ENCODE results near the gene ZNF497.
"Not testable (repeated sequence)": the region's sequence is repeated elsewhere in the genome, so short reads cannot be mapped to it uniquely, and the experiment has no call there.

Gene ZNF497

DNA sequence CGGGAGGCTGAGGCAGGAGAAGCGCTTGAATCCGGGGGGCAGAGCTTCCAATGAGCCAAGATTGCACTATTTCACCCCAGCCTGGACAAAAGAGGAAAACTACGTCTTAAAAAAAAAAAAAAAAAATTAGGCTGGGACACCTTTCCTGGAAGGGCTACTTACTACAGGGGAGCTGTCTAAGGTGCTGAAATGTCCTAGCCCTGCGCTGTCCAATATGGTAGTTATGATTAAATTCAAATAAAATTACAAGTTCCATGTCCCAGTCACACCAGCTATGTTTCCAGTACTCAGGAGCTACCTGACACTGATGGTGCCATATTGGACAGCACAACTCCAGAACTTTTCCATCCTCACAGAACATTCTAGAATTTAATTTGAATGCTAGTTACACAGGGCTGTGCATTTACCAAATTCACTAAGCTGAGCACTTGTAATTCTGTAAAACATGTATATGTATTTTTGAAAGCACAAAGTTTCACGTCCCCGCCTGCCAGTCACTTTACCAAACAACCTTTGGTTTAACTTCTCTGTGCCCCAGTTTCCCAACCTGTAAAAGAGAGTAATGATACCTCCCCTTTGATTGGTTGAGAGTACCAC, 45.0 kb downstream of the ZNF497 start:
- Histone ChIP-seq H4K20me1 (ENCODE audit: control insufficient read depth, insufficient read depth, low read depth, low read length) (no peaks in the 10 kb centered on the region), H3K9me2 (replicated peaks; ENCODE audit: control insufficient read depth, low read length) (no peaks in the 10 kb centered on the region), H3F3A (ENCODE audit: control insufficient read depth, insufficient read depth) (no peaks in the 10 kb centered on the region), H3K27me3 (ENCODE audit: control insufficient read depth, low read length) (no peaks in the 10 kb centered on the region), H3K4me1 (ENCODE audit: control insufficient read depth, low read length) (no peaks in the 10 kb centered on the region), H3K36me3 (ENCODE audit: control insufficient read depth, low read length) (peaks cover 29% of the 10 kb centered on the region), H3K4me2 (ENCODE audit: low read length) (no peak overlapping the region), H3K79me2 (ENCODE audit: control insufficient read depth, low read length) (no peaks in the 10 kb centered on the region), H3K4me3 (ENCODE audit: low read length) (no peak overlapping the region), H3K27ac (ENCODE audit: low read depth, low read length) (no peak overlapping the region), H3K9me3 (ENCODE audit: control insufficient read depth, insufficient read depth, low read length) (peaks cover 2% of the 10 kb centered on the region; the same call in 1 of the 2 replicates)
- TF ChIP-seq, protein P1, sequence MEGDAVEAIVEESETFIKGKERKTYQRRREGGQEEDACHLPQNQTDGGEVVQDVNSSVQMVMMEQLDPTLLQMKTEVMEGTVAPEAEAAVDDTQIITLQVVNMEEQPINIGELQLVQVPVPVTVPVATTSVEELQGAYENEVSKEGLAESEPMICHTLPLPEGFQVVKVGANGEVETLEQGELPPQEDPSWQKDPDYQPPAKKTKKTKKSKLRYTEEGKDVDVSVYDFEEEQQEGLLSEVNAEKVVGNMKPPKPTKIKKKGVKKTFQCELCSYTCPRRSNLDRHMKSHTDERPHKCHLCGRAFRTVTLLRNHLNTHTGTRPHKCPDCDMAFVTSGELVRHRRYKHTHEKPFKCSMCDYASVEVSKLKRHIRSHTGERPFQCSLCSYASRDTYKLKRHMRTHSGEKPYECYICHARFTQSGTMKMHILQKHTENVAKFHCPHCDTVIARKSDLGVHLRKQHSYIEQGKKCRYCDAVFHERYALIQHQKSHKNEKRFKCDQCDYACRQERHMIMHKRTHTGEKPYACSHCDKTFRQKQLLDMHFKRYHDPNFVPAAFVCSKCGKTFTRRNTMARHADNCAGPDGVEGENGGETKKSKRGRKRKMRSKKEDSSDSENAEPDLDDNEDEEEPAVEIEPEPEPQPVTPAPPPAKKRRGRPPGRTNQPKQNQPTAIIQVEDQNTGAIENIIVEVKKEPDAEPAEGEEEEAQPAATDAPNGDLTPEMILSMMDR (IDR thresholded peaks at IDR 0.05; ENCODE audit: low read depth, low read length, poor library complexity, severe bottlenecking): no peak
- no peak for TF ChIP-seq EZH2phosphoT487 (IDR thresholded peaks at IDR 0.05; ENCODE audit: borderline replicate concordance, low read length)

DNA sequence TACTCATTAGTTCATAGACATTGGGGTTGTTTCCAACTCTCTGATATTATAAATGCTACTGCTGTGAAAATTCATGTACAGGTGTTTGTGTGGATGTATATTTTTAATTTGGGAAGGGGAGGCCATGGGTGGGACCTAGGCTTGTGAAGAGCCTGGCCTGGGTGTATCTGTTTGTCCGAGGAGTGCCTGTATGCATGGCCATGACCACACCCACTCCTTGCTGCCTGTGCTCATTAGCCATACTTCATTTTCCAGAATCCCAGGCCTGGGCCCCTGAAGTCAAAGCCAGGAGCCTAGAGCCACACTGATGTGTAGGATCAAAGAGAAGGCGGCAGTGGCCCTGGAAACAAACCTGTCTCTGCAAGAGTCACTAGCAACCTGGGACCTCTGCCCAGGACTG, 47.0 kb downstream of the ZNF497 start:
- H3K79me2 ChIP-seq (ENCODE audit: control insufficient read depth, low read length): peaks cover 6% of the 10 kb centered on the region
- H3K36me3 ChIP-seq (ENCODE audit: control insufficient read depth, low read length): peaks cover 44% of the 10 kb centered on the region
- no peaks in the 10 kb centered on the region for H4K20me1 ChIP-seq (ENCODE audit: control insufficient read depth, insufficient read depth, low read depth, low read length)
- H3K4me2 ChIP-seq (ENCODE audit: low read length): no peak overlapping the region
- no peak overlapping the region for H3K4me3 ChIP-seq (ENCODE audit: low read length)
- H3K4me1 ChIP-seq (ENCODE audit: control insufficient read depth, low read length): no peaks in the 10 kb centered on the region
- H3K9me2 ChIP-seq (replicated peaks; ENCODE audit: control insufficient read depth, low read length): no peaks in the 10 kb centered on the region
- no peak overlapping the region for H3K27ac ChIP-seq (ENCODE audit: low read depth, low read length)
- no peak for TF ChIP-seq EZH2phosphoT487 (IDR thresholded peaks at IDR 0.05; ENCODE audit: borderline replicate concordance, low read length)
- TF ChIP-seq, protein P1 (IDR thresholded peaks at IDR 0.05; ENCODE audit: low read depth, low read length, poor library complexity, severe bottlenecking): no peak
- no peaks in the 10 kb centered on the region for H3K27me3 ChIP-seq (ENCODE audit: control insufficient read depth, low read length)
- H3K9me3 ChIP-seq (ENCODE audit: control insufficient read depth, insufficient read depth, low read length): peaks cover 15% of the 10 kb centered on the region; the same call in 1 of the 2 replicates
- H3F3A ChIP-seq (ENCODE audit: control insufficient read depth, insufficient read depth): no peaks in the 10 kb centered on the region

DNA sequence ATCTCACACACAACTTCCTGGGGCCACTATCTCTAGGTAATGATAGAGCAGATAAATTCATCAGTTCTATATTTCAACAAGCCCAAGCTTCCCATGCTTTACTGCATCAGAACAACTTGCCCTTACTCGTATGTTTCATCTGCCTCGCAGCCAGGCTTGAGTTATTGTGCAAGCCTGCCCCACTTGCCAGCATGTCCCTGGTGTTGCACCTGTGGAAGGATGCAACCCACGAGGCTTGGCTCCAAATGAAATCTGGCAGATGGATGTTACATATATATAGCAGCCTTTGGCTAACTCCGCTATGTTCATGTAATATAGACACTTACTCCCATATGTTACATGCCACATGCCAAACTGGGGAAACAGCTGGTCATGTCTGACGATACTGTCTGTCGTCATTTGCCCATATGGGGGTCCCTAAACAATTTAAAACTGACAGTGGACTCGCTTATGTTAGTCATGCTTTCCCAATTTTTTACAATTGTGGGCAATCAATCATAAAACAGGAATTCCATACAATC, 51.1 kb downstream of the ZNF497 start:
- H3K9me2 ChIP-seq (replicated peaks; ENCODE audit: control insufficient read depth, low read length): no peaks in the 10 kb centered on the region
- H3K27ac ChIP-seq (ENCODE audit: low read depth, low read length): no peak overlapping the region
- peaks cover under 1% of the 10 kb centered on the region for H3K4me1 ChIP-seq (ENCODE audit: control insufficient read depth, low read length)
- H3K27me3 ChIP-seq (ENCODE audit: control insufficient read depth, low read length): no peaks in the 10 kb centered on the region
- no peaks in the 10 kb centered on the region for H3F3A ChIP-seq (ENCODE audit: control insufficient read depth, insufficient read depth)
- H3K9me3 ChIP-seq (ENCODE audit: control insufficient read depth, insufficient read depth, low read length): peaks cover 47% of the 10 kb centered on the region
- TF ChIP-seq EZH2phosphoT487 (IDR thresholded peaks at IDR 0.05; ENCODE audit: borderline replicate concordance, low read length): no peak
- TF ChIP-seq, protein P1 (IDR thresholded peaks at IDR 0.05; ENCODE audit: low read depth, low read length, poor library complexity, severe bottlenecking): no peak
- H3K4me2 ChIP-seq (ENCODE audit: low read length): no peak overlapping the region
- H3K4me3 ChIP-seq (ENCODE audit: low read length): no peak overlapping the region
- peaks cover 39% of the 10 kb centered on the region for H3K79me2 ChIP-seq (ENCODE audit: control insufficient read depth, low read length)
- no peaks in the 10 kb centered on the region for H4K20me1 ChIP-seq (ENCODE audit: control insufficient read depth, insufficient read depth, low read depth, low read length)
- peaks cover 83% of the 10 kb centered on the region for H3K36me3 ChIP-seq (ENCODE audit: control insufficient read depth, low read length)

DNA sequence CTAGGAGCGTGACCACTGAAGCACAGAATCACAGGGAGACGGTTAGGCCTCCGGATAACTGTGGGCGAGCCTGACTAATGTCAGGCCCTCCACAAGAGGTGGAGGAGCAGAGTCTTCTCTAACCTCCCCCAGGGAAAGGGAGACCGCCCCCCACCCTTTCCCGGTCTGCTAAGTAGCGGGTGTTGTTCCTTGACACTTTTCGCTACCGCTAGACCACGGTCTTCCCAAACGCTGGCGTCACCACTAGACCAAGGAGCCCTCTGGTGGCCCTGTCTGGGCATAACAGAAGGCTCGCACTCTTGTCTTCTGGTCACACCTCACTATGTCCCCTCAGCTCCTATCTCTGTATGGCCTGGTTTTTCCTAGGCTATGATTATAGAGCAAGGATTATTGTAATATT, 51.9 kb downstream of the ZNF497 start:
- H3K27me3 ChIP-seq (ENCODE audit: control insufficient read depth, low read length); H3K4me3 ChIP-seq (ENCODE audit: low read length); H3K4me2 ChIP-seq (ENCODE audit: low read length); H3K27ac ChIP-seq (ENCODE audit: low read depth, low read length); H3K4me1 ChIP-seq (ENCODE audit: control insufficient read depth, low read length); H4K20me1 ChIP-seq (ENCODE audit: control insufficient read depth, insufficient read depth, low read depth, low read length); H3F3A ChIP-seq (ENCODE audit: control insufficient read depth, insufficient read depth); H3K9me2 ChIP-seq (replicated peaks; ENCODE audit: control insufficient read depth, low read length): not testable (repeated sequence)
- H3K36me3 ChIP-seq (ENCODE audit: control insufficient read depth, low read length): peaks cover 88% of the 10 kb centered on the region
- H3K79me2 ChIP-seq (ENCODE audit: control insufficient read depth, low read length): peaks cover 46% of the 10 kb centered on the region
- H3K9me3 ChIP-seq (ENCODE audit: control insufficient read depth, insufficient read depth, low read length): peaks cover 53% of the 10 kb centered on the region
